ENCODE results near the gene CSMD2. TPM values are rescaled to one million over a fixed set of nuclear protein-coding genes. Genes with fewer than 3 reads are reported as not detected.

The CSMD2 gene
- total RNA-seq, 1 experiment from 2014 or later = not detected

GRCh38 chr1:34070201-34070836, 94.7 kb downstream of the CSMD2 start:
- no peak for DNase-seq (ENCODE audit: low read depth)
- in situ Hi-C loops (cut with HindIII; ENCODE audit: low pct_unique_long_range_greater_than_20kb, low sequenced_read_pairs) = no loop called here

- DNase-seq (ENCODE audit: low read depth) = no peak
- in situ Hi-C loops (cut with HindIII; ENCODE audit: low pct_unique_long_range_greater_than_20kb, low sequenced_read_pairs) = no loop called here
Observed at GRCh38 chr1:34066981-34067603, 97.9 kb downstream of the CSMD2 start.

- in situ Hi-C loops (cut with HindIII; ENCODE audit: low pct_unique_long_range_greater_than_20kb, low sequenced_read_pairs) = no loop called here
- DNase-seq (ENCODE audit: low read depth) = no peak
Observed at GRCh38 chr1:34066166-34066565, 98.9 kb downstream of the CSMD2 start.

GRCh38 chr1:34065498-34065897, 99.5 kb downstream of the CSMD2 start:
- in situ Hi-C loops (cut with HindIII; ENCODE audit: low pct_unique_long_range_greater_than_20kb, low sequenced_read_pairs) = no loop called here
- DNase-seq (ENCODE audit: low read depth) = no peak

GRCh38 chr1:34060901-34061415, 104.1 kb downstream of the CSMD2 start:
- in situ Hi-C loops (cut with HindIII; ENCODE audit: low pct_unique_long_range_greater_than_20kb, low sequenced_read_pairs) = no loop called here
- DNase-seq (ENCODE audit: low read depth) = no peak

GRCh38 chr1:34060187-34060730, 104.8 kb downstream of the CSMD2 start:
- in situ Hi-C loops (cut with HindIII; ENCODE audit: low pct_unique_long_range_greater_than_20kb, low sequenced_read_pairs) = no loop called here

GRCh38 chr1:34057347-34058130, 107.5 kb downstream of the CSMD2 start:
- in situ Hi-C loops (cut with HindIII; ENCODE audit: low pct_unique_long_range_greater_than_20kb, low sequenced_read_pairs) = no loop called here
- DNase-seq (ENCODE audit: low read depth) = no peak

More at GRCh38 chr1:34060187-34060730, 104.8 kb downstream of the CSMD2 start:
- no peak for DNase-seq (ENCODE audit: low read depth)

GRCh38 chr1:34055818-34056217, 109.2 kb downstream of the CSMD2 start:
- in situ Hi-C loops (cut with HindIII; ENCODE audit: low pct_unique_long_range_greater_than_20kb, low sequenced_read_pairs) = no loop called here
- no peak for DNase-seq (ENCODE audit: low read depth)

- no peak for DNase-seq (ENCODE audit: low read depth)
- in situ Hi-C loops (cut with HindIII; ENCODE audit: low pct_unique_long_range_greater_than_20kb, low sequenced_read_pairs) = no loop called here
Observed at GRCh38 chr1:34054920-34055319, 110.1 kb downstream of the CSMD2 start.

GRCh38 chr1:34053660-34054059, 111.4 kb downstream of the CSMD2 start:
- no peak for DNase-seq (ENCODE audit: low read depth)
- in situ Hi-C loops (cut with HindIII; ENCODE audit: low pct_unique_long_range_greater_than_20kb, low sequenced_read_pairs) = no loop called here

GRCh38 chr1:34052565-34052964, 112.5 kb downstream of the CSMD2 start:
- DNase-seq (ENCODE audit: low read depth) = no peak
- in situ Hi-C loops (cut with HindIII; ENCODE audit: low pct_unique_long_range_greater_than_20kb, low sequenced_read_pairs) = no loop called here

- no peak for DNase-seq (ENCODE audit: low read depth)
- in situ Hi-C loops (cut with HindIII; ENCODE audit: low pct_unique_long_range_greater_than_20kb, low sequenced_read_pairs) = no loop called here
Observed at GRCh38 chr1:34050709-34051485, 114.1 kb downstream of the CSMD2 start.

GRCh38 chr1:34049994-34050393, 115.0 kb downstream of the CSMD2 start:
- in situ Hi-C loops (cut with HindIII; ENCODE audit: low pct_unique_long_range_greater_than_20kb, low sequenced_read_pairs) = no loop called here
- no peak for DNase-seq (ENCODE audit: low read depth)

GRCh38 chr1:34049477-34049876, 115.6 kb downstream of the CSMD2 start:
- DNase-seq (ENCODE audit: low read depth) = no peak
- in situ Hi-C loops (cut with HindIII; ENCODE audit: low pct_unique_long_range_greater_than_20kb, low sequenced_read_pairs) = no loop called here

- in situ Hi-C loops (cut with HindIII; ENCODE audit: low pct_unique_long_range_greater_than_20kb, low sequenced_read_pairs) = no loop called here
- DNase-seq (ENCODE audit: low read depth) = no peak
Observed at GRCh38 chr1:34037856-34038255, 127.2 kb downstream of the CSMD2 start.

GRCh38 chr1:34037109-34037508, 127.9 kb downstream of the CSMD2 start:
- in situ Hi-C loops (cut with HindIII; ENCODE audit: low pct_unique_long_range_greater_than_20kb, low sequenced_read_pairs) = no loop called here
- DNase-seq (ENCODE audit: low read depth) = no peak

GRCh38 chr1:34034036-34034435, 131.0 kb downstream of the CSMD2 start:
- DNase-seq (ENCODE audit: low read depth) = no peak
- in situ Hi-C loops (cut with HindIII; ENCODE audit: low pct_unique_long_range_greater_than_20kb, low sequenced_read_pairs) = no loop called here

- no peak for DNase-seq (ENCODE audit: low read depth)
- in situ Hi-C loops (cut with HindIII; ENCODE audit: low pct_unique_long_range_greater_than_20kb, low sequenced_read_pairs) = no loop called here
Observed at GRCh38 chr1:34029954-34030353, 135.1 kb downstream of the CSMD2 start.

Data from Caki2 (cell line).